Muscle of back (tissue), 11 donors: ENCODE measurements around the gene GET3. TPM values are rescaled to one million over a fixed set of nuclear protein-coding genes. Genes with fewer than 3 reads are reported as not detected.

Experiments
- DNase-seq, 3 donors: peaks; one replicate each; pipeline versions ENCODE4 v3.0.0 to v3.0.0-alpha.2; 2013
- polyA plus RNA-seq, 10 donors: library from polyadenylated mRNA; unstranded; fragments of 120-200 nt; gene quantifications; one replicate each; pipeline ENCODE4 v1.2.1, GENCODE V29; 2013; ENCODE audit not compliant: insufficient read length in 10 of 10

Gene GET3
- polyA plus RNA-seq, 10 donors, result 36.3 to 54.8 (median 41.8) TPM

- DNase-seq, result no peak
These were observed 12.7 kb downstream of the GET3 start for GRCh38 chr19:12749938-12750521.

DNA sequence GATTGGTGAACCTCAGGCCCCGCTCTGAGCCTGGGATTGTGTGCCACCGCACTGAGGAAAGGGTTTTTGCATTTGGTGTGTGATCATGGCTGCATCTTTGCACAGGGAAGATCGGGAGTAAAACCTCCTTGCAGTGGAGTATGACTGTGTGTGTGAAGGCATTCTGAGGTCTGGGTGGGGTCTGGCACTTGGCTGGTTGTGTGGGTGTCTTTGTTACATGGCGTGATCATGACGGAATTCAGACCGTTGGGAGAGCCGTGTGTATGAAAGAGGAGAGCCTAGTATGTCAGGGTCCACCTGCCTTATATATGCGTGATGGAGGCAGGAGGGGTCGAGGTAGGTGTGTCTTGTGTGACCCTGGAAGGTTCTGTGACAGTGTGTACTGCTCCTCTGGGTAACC lies 13.6 kb downstream of the GET3 start:
- DNase-seq, result no peak

- DNase-seq, result no peak
These were observed 14.3 kb downstream of the GET3 start, which contains the start of gene BEST2 for GRCh38 chr19:12751635-12752034. Gene BEST2, plus strand, starts transcription at chr19:12751791. Its CDS starts 802 bp downstream, at chr19:12752593.

DNA sequence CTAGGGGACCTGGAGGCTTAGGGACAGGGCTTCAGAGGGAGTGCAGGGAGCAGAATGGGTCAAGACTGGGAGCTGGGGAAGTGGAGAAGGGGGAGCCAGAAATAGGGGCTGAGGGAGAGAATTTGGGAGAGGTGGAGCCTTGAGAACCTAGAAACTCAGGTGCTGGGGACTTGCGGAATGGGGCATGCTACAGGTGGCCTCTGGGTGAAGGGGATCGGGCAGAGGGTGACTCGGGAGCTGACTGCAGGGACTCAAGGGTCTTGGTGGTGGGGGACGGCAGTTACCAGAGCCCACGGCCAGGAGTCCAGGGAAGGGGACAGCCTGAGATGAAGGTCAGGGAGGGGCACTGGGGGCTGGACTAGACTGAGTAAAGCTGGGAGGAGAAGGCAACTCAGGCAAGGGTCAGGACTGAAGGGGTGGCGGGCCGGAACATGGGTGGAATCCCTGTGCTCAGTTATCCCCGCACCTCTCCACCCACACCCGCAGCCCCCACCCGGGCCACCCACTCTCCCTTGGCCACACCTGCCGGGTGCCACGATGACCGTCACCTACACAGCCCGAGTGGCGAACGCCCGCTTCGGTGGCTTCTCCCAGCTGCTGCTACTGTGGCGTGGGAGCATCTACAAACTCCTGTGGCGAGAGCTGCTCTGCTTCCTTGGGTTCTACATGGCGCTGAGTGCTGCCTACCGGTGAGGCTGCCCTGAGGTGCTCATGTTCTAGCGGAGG lies 14.9 kb downstream of the GET3 start:
- DNase-seq, result no peak

DNA sequence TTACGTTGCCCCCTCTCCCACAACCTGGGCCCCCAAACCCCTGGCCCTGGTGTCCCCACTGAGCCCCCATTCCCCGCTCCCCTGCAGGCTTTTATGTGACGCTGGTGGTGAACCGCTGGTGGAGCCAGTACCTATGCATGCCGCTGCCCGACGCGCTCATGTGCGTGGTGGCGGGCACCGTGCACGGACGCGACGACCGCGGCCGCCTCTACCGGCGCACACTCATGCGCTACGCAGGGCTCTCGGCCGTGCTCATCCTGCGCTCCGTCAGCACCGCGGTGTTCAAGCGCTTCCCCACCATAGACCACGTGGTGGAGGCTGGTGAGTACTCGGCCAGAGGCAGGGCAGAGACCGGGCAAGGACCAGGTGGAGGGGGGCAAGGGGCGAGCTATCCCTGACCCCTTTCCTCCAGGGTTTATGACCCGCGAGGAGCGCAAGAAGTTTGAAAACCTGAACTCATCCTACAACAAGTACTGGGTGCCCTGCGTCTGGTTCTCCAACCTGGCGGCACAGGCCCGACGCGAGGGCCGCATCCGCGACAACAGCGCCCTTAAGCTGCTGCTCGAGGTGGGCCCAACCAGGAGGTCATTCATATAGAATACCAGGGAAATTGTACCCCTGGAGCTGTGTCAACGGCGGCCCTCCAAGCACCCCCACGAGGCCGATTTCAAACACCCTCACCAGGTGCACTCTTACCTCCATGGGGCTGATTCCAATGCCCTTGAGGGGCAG lies 17.3 kb downstream of the GET3 start:
- DNase-seq, result no peak

GRCh38 chr19:12756150-12756883 lies 19.0 kb downstream of the GET3 start:
- no peak for DNase-seq

- DNase-seq, result peak; percentile 50 to 87 (median 79)
These were observed 20.4 kb downstream of the GET3 start for GRCh38 chr19:12757544-12758274.

DNA sequence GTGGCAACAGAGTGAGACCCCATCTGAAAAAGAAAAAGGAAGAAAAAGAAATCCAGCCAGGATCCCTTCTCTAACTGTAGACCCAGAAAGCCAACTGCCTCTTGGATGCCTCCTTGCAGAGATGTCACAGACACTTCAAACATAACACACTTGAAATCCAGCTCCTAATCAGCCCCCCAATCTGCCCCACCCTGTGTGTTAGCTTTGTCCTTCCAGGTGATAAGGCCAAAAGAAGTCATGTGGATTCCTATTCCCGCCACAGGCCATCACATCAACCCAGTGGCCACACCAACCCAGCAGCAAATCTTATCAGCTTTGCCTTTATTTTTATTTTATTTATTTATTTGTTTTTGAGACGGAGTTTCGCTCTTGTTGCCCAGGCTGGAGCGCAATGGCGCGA lies 22.4 kb downstream of the GET3 start:
- no peak for DNase-seq

GRCh38 chr19:12763100-12763499 lies 25.8 kb downstream of the GET3 start:
- no peak for DNase-seq

GRCh38 chr19:12764698-12765097 lies 27.4 kb downstream of the GET3 start:
- DNase-seq, result no peak

GRCh38 chr19:12766051-12766521 lies 28.8 kb downstream of the GET3 start:
- peak in 2 of 3 donors; percentile 62 to 95 for DNase-seq

DNA sequence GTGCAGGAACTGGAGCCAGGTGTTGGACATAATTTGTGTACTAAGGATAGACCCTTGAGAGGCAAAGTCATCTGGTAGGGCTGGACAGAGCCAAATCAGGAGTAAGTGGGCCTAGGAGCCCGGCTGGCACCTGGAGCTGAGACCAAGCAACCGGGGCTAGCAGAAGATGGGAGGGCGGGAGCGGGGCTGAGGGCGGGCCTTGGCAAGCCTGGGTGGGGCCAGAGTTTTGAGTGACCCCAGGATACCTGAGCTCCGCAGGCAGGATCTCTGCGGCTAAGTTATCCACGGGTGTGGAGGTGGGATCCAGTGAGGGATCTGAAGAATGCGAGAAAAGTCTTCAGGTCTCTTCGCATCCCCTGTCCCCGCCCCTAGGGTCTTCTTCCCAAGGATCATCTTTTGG lies 29.9 kb downstream of the GET3 start:
- DNase-seq, result no peak

GRCh38 chr19:12767666-12768065 lies 30.4 kb downstream of the GET3 start:
- DNase-seq, result no peak

DNA sequence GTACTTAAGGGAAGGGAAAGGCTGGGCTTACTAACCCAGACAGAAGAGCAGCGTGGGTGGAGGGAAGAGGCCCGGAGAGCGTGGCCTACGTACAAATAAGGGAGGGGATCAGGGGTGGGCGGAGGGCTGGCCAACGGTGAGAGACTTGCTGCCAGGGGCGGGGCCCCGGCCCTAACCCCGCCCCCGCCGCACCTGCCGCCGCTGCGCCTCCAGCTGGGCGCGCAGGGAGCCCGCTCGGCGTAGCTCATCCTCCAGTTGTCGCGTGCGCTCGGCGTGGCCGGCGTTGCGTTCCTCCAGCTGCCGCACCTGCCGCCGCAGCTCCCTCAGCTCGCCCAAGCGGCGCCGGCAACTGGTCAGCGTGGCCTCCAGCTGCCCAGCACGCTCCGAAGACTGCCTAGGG lies 32.4 kb downstream of the GET3 start:
- peak in 1 of 3 donors; percentile 66 for DNase-seq

GRCh38 chr19:12770922-12771321 lies 33.6 kb downstream of the GET3 start:
- no peak for DNase-seq

DNA sequence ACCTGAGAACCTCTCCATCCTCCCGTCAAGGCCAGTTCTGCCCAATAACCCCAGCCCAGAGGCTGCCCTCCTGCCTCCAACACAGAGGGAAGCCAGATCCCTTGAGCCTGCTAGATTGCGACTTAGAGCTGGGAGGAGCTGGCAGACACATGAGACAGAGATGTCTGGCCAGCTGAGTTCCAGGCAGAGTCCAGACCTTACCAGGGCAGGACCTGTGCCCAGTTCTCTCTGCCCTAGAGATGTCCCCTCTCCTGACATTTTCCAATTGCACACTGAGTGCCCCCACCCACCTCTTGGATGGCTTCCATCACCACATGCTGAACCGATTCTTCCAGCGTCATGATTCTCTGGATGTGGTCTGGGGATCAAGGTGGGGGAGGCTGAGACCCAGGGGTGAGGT lies 35.0 kb downstream of the GET3 start:
- no peak for DNase-seq

GRCh38 chr19:12773571-12773970 lies 36.3 kb downstream of the GET3 start:
- no peak for DNase-seq

DNA sequence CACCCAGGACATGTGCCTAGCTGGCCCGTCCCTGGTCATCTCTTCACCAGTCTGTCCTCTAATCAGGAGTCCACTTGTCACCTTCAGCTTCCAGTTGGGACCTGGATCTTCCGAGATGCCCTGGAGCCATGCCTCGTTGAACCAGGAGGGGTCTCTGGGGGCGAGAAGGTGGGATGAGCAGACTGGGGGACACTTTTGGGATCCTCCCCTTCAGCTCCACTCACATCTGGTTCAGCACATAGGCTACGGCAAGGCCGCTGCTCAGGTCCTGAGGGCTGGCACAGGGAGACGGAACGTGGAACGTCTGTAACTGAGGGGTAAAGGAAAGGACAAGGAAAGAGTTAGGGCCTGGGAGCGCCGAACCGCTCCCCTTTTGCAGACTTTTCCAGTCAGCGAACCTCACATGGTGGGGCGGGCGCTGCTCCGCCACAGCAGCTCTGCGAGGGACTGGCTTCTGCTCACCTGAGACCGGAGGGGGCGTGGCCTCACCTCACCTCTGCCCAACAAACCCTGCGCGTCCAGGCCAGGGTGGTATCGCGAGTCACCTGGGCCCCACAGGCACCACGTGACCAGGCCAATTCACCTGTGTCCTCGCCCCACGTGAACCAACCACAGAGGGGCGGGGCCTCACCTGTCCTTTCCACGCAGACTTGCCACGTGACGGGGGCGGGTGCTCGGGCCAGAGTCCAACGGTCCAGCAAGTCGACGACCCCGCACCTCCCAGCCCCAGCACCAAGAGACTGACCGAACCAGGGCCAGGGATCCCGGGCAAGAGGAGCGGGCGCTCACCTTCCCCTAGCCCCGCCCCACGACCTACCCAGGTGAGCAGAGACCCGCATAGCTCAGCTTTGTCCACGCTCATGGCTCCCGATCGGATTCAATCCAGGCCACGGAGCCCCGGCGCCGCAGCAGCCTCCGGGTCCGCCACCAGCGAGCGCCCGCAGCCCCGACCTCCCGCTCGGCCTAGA lies 37.6 kb downstream of the GET3 start, which contains the start of gene HOOK2:
TSS of gene HOOK2 (minus strand) at position 965 of the 968 bp plus-strand sequence. CDS start at position 862, 103 bp downstream.
- no peak for DNase-seq

DNA sequence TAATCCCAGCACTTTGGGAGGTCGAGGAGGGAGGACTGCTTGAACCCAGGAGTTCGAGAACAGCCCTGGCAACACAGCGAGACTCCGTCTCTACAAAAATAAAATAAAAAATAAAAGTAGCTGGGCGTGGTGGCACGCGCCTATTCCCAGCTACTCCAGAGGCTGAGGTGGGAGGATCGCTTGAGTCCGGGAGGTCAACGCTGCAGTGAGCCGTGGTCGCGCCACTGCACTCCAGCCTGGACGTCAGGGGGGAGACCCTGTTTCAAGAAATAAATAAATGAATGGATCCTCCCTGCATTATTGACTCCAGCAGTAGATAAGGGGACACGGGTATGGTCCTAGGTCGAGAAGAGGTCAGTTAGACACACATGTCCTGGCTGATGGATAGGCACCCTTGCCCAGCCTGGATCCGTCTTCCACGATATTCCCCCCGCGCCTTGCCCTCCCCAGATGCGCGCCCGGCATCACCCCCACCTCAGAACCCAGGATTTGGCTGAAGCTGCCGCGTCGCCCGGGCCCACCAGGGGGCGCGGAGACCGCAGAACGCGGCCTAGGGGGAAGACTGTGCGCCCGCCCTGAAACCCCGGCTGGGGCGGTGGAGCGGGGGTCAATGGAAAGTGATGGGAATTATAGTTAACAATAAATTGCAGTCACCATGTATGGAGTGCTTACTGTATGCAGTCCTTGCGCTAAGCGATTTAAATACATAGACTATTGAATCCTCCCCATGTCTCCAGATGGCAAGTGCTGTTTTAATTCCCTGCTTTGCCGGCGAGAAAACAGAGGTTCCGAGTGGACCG lies 40.1 kb downstream of the GET3 start:
- peak in 2 of 3 donors; percentile 88 to 92 for DNase-seq
